Stromal cell of bone marrow (primary cell): Measurements from ENCODE around the gene CRYZ.
"Not testable (repeated sequence)": the region's sequence is repeated elsewhere in the genome, so short reads cannot be mapped to it uniquely, and the experiment has no call there.

ENCODE experiments used
- DNase-seq: peaks from one replicate; pipeline ENCODE4 v3.0.0-alpha.2; 2012; ENCODE audit warnings: low read depth

Gene CRYZ

GRCh38 chr1:74681001-74681400 lies 51.8 kb downstream of the CRYZ start:
- DNase-seq: no peak

DNA sequence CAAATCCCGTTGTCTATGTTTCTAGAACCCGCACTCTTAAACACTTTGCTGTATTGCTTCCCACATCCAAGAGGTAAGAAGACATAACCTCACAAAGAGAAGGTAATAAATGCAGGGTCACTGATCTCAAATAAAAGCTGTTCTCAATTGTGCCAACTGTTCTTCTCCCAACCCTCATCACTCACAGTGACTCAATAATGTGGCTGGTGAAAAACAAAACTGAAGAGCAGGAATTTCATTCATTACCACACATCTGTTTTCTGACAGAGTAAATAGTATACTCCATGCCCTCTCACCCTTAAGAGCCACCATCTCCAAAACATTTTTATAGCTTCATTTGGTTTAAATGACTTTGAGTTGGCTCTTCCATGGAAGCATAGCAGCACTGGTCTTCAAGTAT lies 53.0 kb downstream of the CRYZ start:
- no peak for DNase-seq

DNA sequence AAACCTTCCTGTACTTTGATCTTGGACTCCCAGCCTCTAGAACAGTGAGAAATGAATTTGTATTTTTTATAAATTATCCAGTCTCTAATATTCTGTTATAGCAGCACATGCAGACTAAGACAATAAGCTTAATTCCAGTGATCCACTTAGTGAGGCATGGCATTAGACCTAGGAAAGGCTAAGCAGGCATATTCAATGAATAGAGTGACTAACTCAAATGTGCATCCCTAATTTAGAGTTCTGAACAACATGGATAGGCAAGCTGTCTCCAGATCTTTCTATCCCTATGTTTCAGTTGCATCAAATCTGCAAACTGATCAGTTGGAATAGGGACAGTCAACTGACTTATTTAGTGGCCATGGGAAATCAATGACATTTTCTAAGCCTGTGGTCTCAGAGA lies 54.9 kb downstream of the CRYZ start:
- DNase-seq: no peak

- DNase-seq: no peak
Observed at GRCh38 chr1:74674278-74675048, 58.4 kb downstream of the CRYZ start.

DNA sequence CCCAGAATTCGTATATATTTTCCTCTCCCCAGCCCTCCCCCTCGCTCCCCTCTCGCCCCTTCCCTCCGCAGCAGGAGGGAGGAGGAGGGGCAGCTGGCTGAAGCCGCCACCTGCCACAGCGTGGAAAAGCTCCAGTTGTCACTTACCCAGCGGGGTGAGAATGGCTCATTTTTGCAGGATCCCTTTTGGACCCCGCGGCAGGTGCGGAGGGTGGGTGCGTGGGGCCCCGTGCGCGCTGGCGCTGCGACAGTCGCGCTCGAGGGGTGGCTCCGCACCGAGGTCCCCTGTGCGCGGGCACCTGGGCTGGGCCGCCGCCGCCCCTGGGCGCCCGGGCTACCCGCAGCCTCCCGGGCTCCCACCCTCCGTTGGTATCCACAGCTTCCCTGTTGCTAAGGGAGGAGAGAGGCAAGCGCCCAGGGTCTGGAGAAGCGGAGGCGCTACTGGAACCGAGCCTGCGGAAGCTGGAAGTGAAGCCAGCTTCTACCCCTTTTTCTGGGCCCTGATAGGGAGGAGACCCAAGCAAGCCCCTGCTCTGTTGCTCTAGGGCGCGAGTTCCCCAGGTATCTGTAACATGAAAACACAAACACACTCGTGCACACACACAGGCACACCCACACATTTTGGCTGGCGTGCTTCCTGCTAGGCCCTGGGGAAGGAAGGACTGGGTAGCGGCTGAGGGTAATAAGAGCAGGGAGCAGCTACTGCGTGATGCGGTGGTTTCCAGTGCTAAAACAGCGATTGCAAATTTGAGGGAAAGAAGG lies 59.3 kb downstream of the CRYZ start, which contains the start of gene ERICH3:
Gene ERICH3, minus strand, starts transcription at position 442 of the 761 bp plus-strand sequence. Its CDS starts 273 bp downstream, at position 169.
- no peak for DNase-seq

- not testable (repeated sequence) for DNase-seq
Observed at GRCh38 chr1:74670866-74671265, 62.0 kb downstream of the CRYZ start.
